Measurements from ENCODE around the gene TLCD1. TPM values are rescaled to one million over a fixed set of nuclear protein-coding genes. Genes with fewer than 3 reads are reported as not detected.
"Not testable (repeated sequence)": the region's sequence is repeated elsewhere in the genome, so short reads cannot be mapped to it uniquely, and the experiment has no call there.

Gene TLCD1
- total and polyA plus RNA-seq, 10 of the 15 experiments (the other 5 are each of a cell fraction or from before 2014, with no cell fraction given) = 2.9 to 19.8 (median 7.7) TPM

DNA sequence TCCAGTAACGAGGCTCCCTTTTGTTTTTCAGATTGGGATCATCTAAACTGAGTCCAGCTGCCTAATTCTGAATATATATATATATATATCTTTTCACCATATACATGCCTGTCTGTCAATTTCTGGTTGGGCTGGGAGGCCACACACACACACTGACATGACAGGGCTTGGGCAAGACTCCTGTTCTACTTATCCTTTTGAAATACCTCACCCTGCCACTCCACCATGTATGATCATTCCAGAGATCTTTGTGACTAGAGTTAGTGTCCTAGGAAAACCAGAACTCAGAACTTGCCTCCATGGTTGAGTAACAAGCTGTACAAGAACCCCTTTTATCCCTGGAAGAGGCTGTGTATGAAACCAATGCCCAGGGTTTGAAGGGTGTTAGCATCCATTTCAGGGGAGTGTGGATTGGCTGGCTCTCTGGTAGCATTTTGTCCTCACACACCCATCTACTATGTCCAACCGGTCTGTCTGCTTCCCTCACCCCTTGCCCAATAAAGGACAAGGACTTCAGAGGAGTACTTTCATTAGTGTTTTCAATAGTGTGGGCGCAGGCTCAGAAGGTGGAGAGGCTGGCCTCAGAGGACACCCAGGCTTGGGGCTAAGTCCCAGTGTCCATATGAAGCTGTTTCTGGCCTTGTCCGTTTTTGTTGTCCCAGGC, 2.1 kb downstream of the TLCD1 start:
- in situ Hi-C loops (cut with MboI); H3K9ac ChIP-seq (ENCODE audit: control insufficient read depth, insufficient read depth, low read length); BruUV-seq (replicated peaks); DNase-seq (ENCODE audit: low read depth, low spot score); H3K9me3 ChIP-seq (replicated peaks; ENCODE audit: control insufficient read depth, insufficient read depth, low read length); H4K20me1 ChIP-seq (ENCODE audit: control insufficient read depth, insufficient read depth); FAIRE-seq; H3K27me3 ChIP-seq (replicated peaks in 1 of 2; ENCODE audit: control insufficient read depth in 2 of 2, insufficient read depth in 2 of 2, low read length in 1 of 2); H2AFZ ChIP-seq (ENCODE audit: control insufficient read depth, low read depth, low read length); ATAC-seq: not testable (repeated sequence)
- ChIA-PET CTCF (interaction anchor here (1.0 to 12.6 kb wide), 3 partner anchors 25 to 178 kb away, joined by 3 to 394 read pairs (median 147); no protein-coding TSS in a partner anchor), SMC1A (ENCODE audit: uncharacterized antibody, unreplicated experiment) (interaction anchor here (1.4 to 11.3 kb wide), 2 partner anchors 12 to 21 kb away, joined by 3 to 326 read pairs; partner anchors contain the start of genes PROCA1 and TRAF4), POLR2A (interaction anchor here (0.6 to 17.2 kb wide), 3 partner anchors 15 to 49 kb away, joined by 3 to 485 read pairs (median 6); partner anchors contain the start of gene TRAF4), RAD21 (ENCODE audit: unreplicated experiment) (interaction anchor here (1.4 to 6.8 kb wide), 3 partner anchors 12 to 39 kb away, joined by 5 to 375 read pairs (median 109); partner anchors contain the start of genes PROCA1 and TRAF4)
- Histone ChIP-seq H3K4me3 (0 out of 2 replicates have a peak overlapping the region, but pooled peaks have one; percentile 25), H3K4me2 (ENCODE audit: control insufficient read depth, insufficient read depth) (peak overlapping the region; percentile 82; the same call in 1 of the 2 replicates), H3K27ac (ENCODE audit: control insufficient read depth, insufficient read depth) (0 out of 2 replicates have a peak overlapping the region, but pooled peaks have one; percentile 4), H3K36me3 (ENCODE audit: control insufficient read depth in 2 of 2, insufficient read depth in 2 of 2, low read length in 1 of 2) (peaks cover 12 to 20% of the 10 kb centered on the region in 2 experiments; a peak in 3 of 4 replicates), H3K79me2 (ENCODE audit: control insufficient read depth, insufficient read depth, low read length) (peaks cover 45% of the 10 kb centered on the region), H3K4me1 (ENCODE audit: control insufficient read depth, insufficient read depth, low read length) (peaks cover 19% of the 10 kb centered on the region)
- intact Hi-C loops (cut with micrococcal nuclease; ENCODE audit: unreplicated experiment) = loop anchor here (10.0 kb wide), 1 partner anchor 391 kb away; no protein-coding TSS in a partner anchor
- 46% methylated on average over 4 of the region's 4 CpGs for WGBS (ENCODE audit: insufficient coverage, insufficient replicate concordance, low lambda C conversion rate, missing lambda C conversion rate)
- TF ChIP-seq POLR2AphosphoS5 (IDR thresholded peaks at IDR 0.05; ENCODE audit: low read length) (peak; percentile 8; the same call in 1 of the 2 replicates), POLR2A (IDR thresholded peaks at IDR 0.05; ENCODE audit: low read depth, low read length) (peak; percentile 48; the same call in 1 of the 2 replicates)

DNA sequence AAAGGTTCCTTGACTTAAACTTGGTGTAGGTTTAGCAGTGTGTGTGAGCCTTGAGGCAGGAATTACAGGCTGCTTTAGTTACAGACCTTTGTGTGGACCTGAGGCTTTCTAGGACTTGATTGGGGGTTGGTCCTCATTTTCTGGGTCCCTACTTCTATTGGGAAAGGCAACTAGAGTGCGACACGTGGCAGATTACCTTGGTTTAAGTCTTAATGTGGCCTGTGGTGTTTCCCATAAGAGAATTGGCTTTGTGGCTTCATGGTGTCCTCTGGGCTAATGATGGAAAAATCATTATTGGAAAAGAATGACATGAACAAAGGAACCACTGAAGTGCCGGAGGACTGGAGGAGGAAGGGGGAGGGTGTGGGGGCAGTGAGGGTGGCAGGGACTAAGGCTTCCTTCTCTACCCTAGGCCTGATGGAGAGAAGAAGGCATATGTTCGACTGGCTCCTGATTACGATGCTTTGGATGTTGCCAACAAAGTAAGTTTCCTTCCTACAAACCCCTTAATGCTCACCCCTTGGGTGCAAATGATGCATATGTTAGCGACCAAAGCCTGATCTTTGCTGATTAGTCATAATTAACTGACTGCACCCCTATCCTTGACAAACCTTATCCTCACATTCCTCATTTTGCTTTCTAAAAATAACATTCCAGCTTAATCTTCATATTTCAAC, 2.7 kb downstream of the TLCD1 start:
- Histone ChIP-seq H3K9me3 (replicated peaks; ENCODE audit: control insufficient read depth, insufficient read depth, low read length) (no peaks in the 10 kb centered on the region), H3K9ac (ENCODE audit: control insufficient read depth, insufficient read depth, low read length) (peak overlapping the region; percentile 48; the same call in 1 of the 2 replicates), H3K4me1 (ENCODE audit: control insufficient read depth, insufficient read depth, low read length) (peaks cover 22% of the 10 kb centered on the region), H3K4me3 (peak overlapping the region; percentile 95; the same call in 1 of the 2 replicates), H2AFZ (ENCODE audit: control insufficient read depth, low read depth, low read length) (no peak overlapping the region), H3K36me3 (ENCODE audit: control insufficient read depth in 2 of 2, insufficient read depth in 2 of 2, low read length in 1 of 2) (peaks cover 12 to 20% of the 10 kb centered on the region in 2 experiments; a peak in 3 of 4 replicates), H3K27ac (ENCODE audit: control insufficient read depth, insufficient read depth) (0 out of 2 replicates have a peak overlapping the region, but pooled peaks have one; percentile 56), H3K27me3 (replicated peaks in 1 of 2; ENCODE audit: control insufficient read depth in 2 of 2, insufficient read depth in 2 of 2, low read length in 1 of 2) (no peaks in the 10 kb centered on the region), H3K4me2 (ENCODE audit: control insufficient read depth, insufficient read depth) (peak overlapping the region; percentile 88), H3K79me2 (ENCODE audit: control insufficient read depth, insufficient read depth, low read length) (peaks cover 45% of the 10 kb centered on the region), H4K20me1 (ENCODE audit: control insufficient read depth, insufficient read depth) (no peaks in the 10 kb centered on the region)
- intact Hi-C loops (cut with micrococcal nuclease; ENCODE audit: unreplicated experiment) (loop anchor here (10.0 kb wide), 1 partner anchor 392 kb away; no protein-coding TSS in a partner anchor), in situ Hi-C loops (cut with MboI) (no loop called here)
- TF ChIP-seq POLR2AphosphoS5 (IDR thresholded peaks at IDR 0.05; ENCODE audit: low read length) (0 out of 2 replicates have a peak, but pooled peaks have one; percentile 30), SMC3 (IDR thresholded peaks at IDR 0.05; ENCODE audit: borderline replicate concordance, low read length) (no peak)
- FAIRE-seq (no peak), ATAC-seq (no peak), DNase-seq (ENCODE audit: low read depth, low spot score) (no peak)
- ChIA-PET CTCF (interaction anchor here (1.0 to 12.6 kb wide), 4 partner anchors 26 to 179 kb away, joined by 3 to 394 read pairs (median 79); no protein-coding TSS in a partner anchor), RAD21 (ENCODE audit: unreplicated experiment) (interaction anchor here (6.8 kb wide), 1 partner anchor 22 kb away, joined by 375 read pairs; the partner anchor contains the start of gene TRAF4), SMC1A (ENCODE audit: uncharacterized antibody, unreplicated experiment) (interaction anchor here (0.6 to 11.3 kb wide), 3 partner anchors 11 to 114 kb away, joined by 3 to 326 read pairs (median 3); partner anchors contain the start of genes PROCA1 and TRAF4), POLR2A (interaction anchor here (0.6 to 17.2 kb wide), 3 partner anchors 21 to 61 kb away, joined by 4 to 485 read pairs (median 6); partner anchors contain the start of genes SDF2, SUPT6H and TRAF4)
- BruUV-seq (replicated peaks) = no TSS peak
- WGBS (ENCODE audit: insufficient coverage, insufficient replicate concordance, low lambda C conversion rate, missing lambda C conversion rate) = 28% methylated on average over 5 of the region's 6 CpGs

Measured in GM12878 (cell line).